T-helper 2 cell treated with Interferon-gamma antibody and Interleukin-4, amounts not matched to agents 100 ng/mL and 5 ng/mL, for 36 hours (primary cell): ENCODE data around the gene PCDHGB6. TPM values are rescaled to one million over a fixed set of nuclear protein-coding genes. Genes with fewer than 3 reads are reported as not detected.
"Not testable (repeated sequence)": the region's sequence is repeated elsewhere in the genome, so short reads cannot be mapped to it uniquely, and the experiment has no call there.

ENCODE experiments used
- intact Hi-C: fragments of 100-400 bp; cut with micrococcal nuclease; formaldehyde crosslinking; loops from one replicate; pipeline ENCODE4 v1.15.1; 2023
- total RNA-seq: library from RNA; stranded (reverse); gene quantifications from 2 replicates; pipeline ENCODE4 v1.2.3, GENCODE V29; 2022

Gene PCDHGB6
- total RNA-seq, 1 donor from 2014 or later, result 0.25 TPM

- intact Hi-C loops, result not testable (repeated sequence)
Measured at GRCh38 chr5:141387557-141388311, 20.1 kb upstream of the PCDHGB6 start, which contains the start of gene PCDHGB4. TSS of gene PCDHGB4 (plus strand) at chr5:141387698. CDS start at chr5:141387885, 187 bp downstream.

- intact Hi-C loops, result no loop called here
Measured at GRCh38 chr5:141388661-141389060, 19.2 kb upstream of the PCDHGB6 start.

GRCh38 chr5:141389153-141390042 is 18.4 kb upstream of the PCDHGB6 start:
- intact Hi-C loops, result no loop called here

GRCh38 chr5:141392429-141393198 is 15.2 kb upstream of the PCDHGB6 start, which contains the start of gene PCDHGA8:
TSS of gene PCDHGA8 (plus strand) at chr5:141392633. CDS start at chr5:141392814, 181 bp downstream.
- intact Hi-C loops, result no loop called here

- intact Hi-C loops, result no loop called here
Measured at GRCh38 chr5:141393267-141393666, 14.6 kb upstream of the PCDHGB6 start.

GRCh38 chr5:141394401-141395187 is 13.2 kb upstream of the PCDHGB6 start:
- intact Hi-C loops, result not testable (repeated sequence)

GRCh38 chr5:141397756-141398551 is 9.9 kb upstream of the PCDHGB6 start, which contains the start of gene PCDHGB5:
TSS of gene PCDHGB5 (plus strand) at chr5:141397947. CDS start at chr5:141398128, 181 bp downstream.
- intact Hi-C loops, result not testable (repeated sequence)

GRCh38 chr5:141398608-141399007 is 9.2 kb upstream of the PCDHGB6 start:
- intact Hi-C loops, result no loop called here

GRCh38 chr5:141399555-141400258 is 8.1 kb upstream of the PCDHGB6 start:
- intact Hi-C loops, result no loop called here

- intact Hi-C loops, result no loop called here
Measured at GRCh38 chr5:141402553-141403243, 5.1 kb upstream of the PCDHGB6 start, which contains the start of gene PCDHGA9. TSS of gene PCDHGA9 (plus strand) at chr5:141402778. CDS start at chr5:141402953, 175 bp downstream.

GRCh38 chr5:141403387-141403786 is 4.4 kb upstream of the PCDHGB6 start:
- intact Hi-C loops, result no loop called here

- intact Hi-C loops, result loop anchor here (5.0 to 10.0 kb wide), 2 partner anchors 87 to 175 kb away; partner anchors contain the start of gene TAF7
Measured at GRCh38 chr5:141409598-141410306, 1.9 kb downstream of the PCDHGB6 start.

GRCh38 chr5:141411575-141411974 is 3.8 kb downstream of the PCDHGB6 start:
- intact Hi-C loops, result loop anchor here (5.0 to 10.0 kb wide), 2 partner anchors 89 to 177 kb away; partner anchors contain the start of gene TAF7

GRCh38 chr5:141412854-141413539 is 5.2 kb downstream of the PCDHGB6 start, which contains the start of gene PCDHGA10:
TSS of gene PCDHGA10 (plus strand) at chr5:141412987. CDS start at chr5:141413176, 189 bp downstream.
- intact Hi-C loops, result loop anchor here (1.0 to 10.0 kb wide), 5 partner anchors 91 to 178 kb away; partner anchors contain the start of gene TAF7

GRCh38 chr5:141413540-141414069 is 5.8 kb downstream of the PCDHGB6 start:
- intact Hi-C loops, result loop anchor here (2.0 to 10.0 kb wide), 4 partner anchors 91 to 179 kb away; partner anchors contain the start of gene TAF7
